ENCODE measurements around the gene TMOD1. TPM values are rescaled to one million over a fixed set of nuclear protein-coding genes. Genes with fewer than 3 reads are reported as not detected.

TMOD1 gene
- total and polyA plus RNA-seq, 2 of the 13 experiments (the other 11 are each of a cell fraction or from before 2014, with no cell fraction given), result 0.04 to 0.07 TPM

- no peak for TF ChIP-seq HNRNPL (IDR thresholded peaks at IDR 0.05; ENCODE audit: low read depth, low read length)
- TF ChIP-seq AGO1 (IDR thresholded peaks at IDR 0.05; ENCODE audit: low read depth, low read length, poor library complexity, severe bottlenecking), result no peak
- TF ChIP-seq ZNF576 (CRISPR knock-in tag; IDR thresholded peaks at IDR 0.05), result 0 out of 2 replicates have a peak, but pooled peaks have one; percentile 3
- TF ChIP-seq ZNF12 (CRISPR knock-in tag; IDR thresholded peaks at IDR 0.05), result no peak
- no peak for TF ChIP-seq ZNF460 (CRISPR knock-in tag; IDR thresholded peaks at IDR 0.05; ENCODE audit: borderline replicate concordance)
- TF ChIP-seq ZNF329 (CRISPR knock-in tag; IDR thresholded peaks at IDR 0.05; ENCODE audit: low read depth), result no peak
- no peak for TF ChIP-seq ZNF746 (CRISPR knock-in tag; IDR thresholded peaks at IDR 0.05)
- no peak for TF ChIP-seq THAP11 (CRISPR knock-in tag; IDR thresholded peaks at IDR 0.05)
- no peak for TF ChIP-seq SP4 (CRISPR knock-in tag; IDR thresholded peaks at IDR 0.05)
- TF ChIP-seq HNRNPK (IDR thresholded peaks at IDR 0.05; ENCODE audit: low read depth, low read length, poor library complexity, severe bottlenecking), result no peak
- TF ChIP-seq PHB2 (IDR thresholded peaks at IDR 0.05; ENCODE audit: partially characterized antibody), result no peak
- TF ChIP-seq ZNF33B (CRISPR knock-in tag; IDR thresholded peaks at IDR 0.05), result peak; percentile 33; the same call in 1 of the 2 replicates
- TF ChIP-seq ZNF646 (CRISPR knock-in tag; IDR thresholded peaks at IDR 0.05), result no peak
- TF ChIP-seq MYNN (CRISPR knock-in tag; IDR thresholded peaks at IDR 0.05; ENCODE audit: low read depth), result no peak
- TF ChIP-seq PRDM15 (CRISPR knock-in tag; IDR thresholded peaks at IDR 0.05), result no peak
- TF ChIP-seq FOXP1 (IDR thresholded peaks at IDR 0.05), result no peak
- TF ChIP-seq FOXP1 (CRISPR knock-in tag; IDR thresholded peaks at IDR 0.05), result no peak
- no peak for TF ChIP-seq GABPB1 (CRISPR knock-in tag; IDR thresholded peaks at IDR 0.05)
- TF ChIP-seq ZNF510 (CRISPR knock-in tag; IDR thresholded peaks at IDR 0.05; ENCODE audit: low read depth), result no peak
- peak; percentile 88 for TF ChIP-seq BORCS8-MEF2B (CRISPR knock-in tag; IDR thresholded peaks at IDR 0.05)
- TF ChIP-seq ZNF543 (CRISPR knock-in tag; IDR thresholded peaks at IDR 0.05), result no peak; the same call in 1 of the 2 replicates
Measured at GRCh38 chr9:97633859-97634490, 132.5 kb downstream of the TMOD1 start (continued).
